MG63 (cell line): ENCODE measurements around the gene IMMP2L. TPM values are rescaled to one million over a fixed set of nuclear protein-coding genes. Genes with fewer than 3 reads are reported as not detected.

Experiments used
- DNase-seq: peaks from one replicate; pipeline ENCODE4 v3.0.0-alpha.2; 2020
- H3K27me3 ChIP-seq: fragments of 250-450 bp; sonication (Bioruptor Pico); 2 replicates; pipeline ENCODE4 v1.5.1; 2020; ENCODE audit warnings: mild to moderate bottlenecking, moderate library complexity
- H3K36me3 ChIP-seq: fragments of 250-450 bp; sonication (Bioruptor Pico); 2 replicates; pipeline ENCODE4 v1.5.1; 2020; ENCODE audit warnings: mild to moderate bottlenecking, moderate library complexity
- H3K4me3 ChIP-seq: fragments of 250-450 bp; sonication (Bioruptor Pico); 2 replicates; pipeline ENCODE4 v1.5.1; 2020; ENCODE audit warnings: mild to moderate bottlenecking, moderate library complexity
- H3K9me3 ChIP-seq: fragments of 250-450 bp; sonication (Bioruptor Pico); 2 replicates; pipeline ENCODE4 v1.5.1; 2020; ENCODE audit warnings: mild to moderate bottlenecking, moderate library complexity
- total RNA-seq: library from RNA; depleted of rRNA; stranded (reverse); fragments of >200 nt; shearing (Covaris generic); gene quantifications from 2 replicates; pipeline ENCODE4 v1.2.3, GENCODE V29; 2014; ENCODE audit warnings: low replicate concordance

Gene IMMP2L
- total RNA-seq, 1 experiment from 2014 or later = 8.8 TPM

- Histone ChIP-seq H3K27me3 (no peaks in the 10 kb centered on the region), H3K4me3 (no peak overlapping the region), H3K9me3 (no peaks in the 10 kb centered on the region), H3K36me3 (no peaks in the 10 kb centered on the region)
- no peak for DNase-seq
These were observed 520.7 kb downstream of the IMMP2L start for GRCh38 chr7:111041577-111041976.

GRCh38 chr7:111038185-111038584 is 524.1 kb downstream of the IMMP2L start:
- Histone ChIP-seq H3K9me3 (no peaks in the 10 kb centered on the region), H3K27me3 (no peaks in the 10 kb centered on the region), H3K36me3 (no peaks in the 10 kb centered on the region), H3K4me3 (no peak overlapping the region)
- no peak for DNase-seq

GRCh38 chr7:111031916-111032315 is 530.4 kb downstream of the IMMP2L start:
- Histone ChIP-seq H3K36me3 (no peaks in the 10 kb centered on the region), H3K9me3 (no peaks in the 10 kb centered on the region), H3K4me3 (no peak overlapping the region), H3K27me3 (no peaks in the 10 kb centered on the region)
- DNase-seq = no peak

GRCh38 chr7:111030336-111030735 is 532.0 kb downstream of the IMMP2L start:
- H3K4me3 ChIP-seq = no peak overlapping the region
- DNase-seq = no peak
- H3K27me3 ChIP-seq = no peaks in the 10 kb centered on the region
- H3K36me3 ChIP-seq = no peaks in the 10 kb centered on the region
- H3K9me3 ChIP-seq = no peaks in the 10 kb centered on the region

- Histone ChIP-seq H3K27me3 (no peaks in the 10 kb centered on the region), H3K36me3 (no peaks in the 10 kb centered on the region), H3K9me3 (no peaks in the 10 kb centered on the region), H3K4me3 (no peak overlapping the region)
- no peak for DNase-seq
These were observed 532.6 kb downstream of the IMMP2L start for GRCh38 chr7:111029574-111030251.

GRCh38 chr7:111029141-111029572 is 533.1 kb downstream of the IMMP2L start:
- H3K9me3 ChIP-seq = no peaks in the 10 kb centered on the region
- no peaks in the 10 kb centered on the region for H3K27me3 ChIP-seq
- no peak overlapping the region for H3K4me3 ChIP-seq
- H3K36me3 ChIP-seq = no peaks in the 10 kb centered on the region
- no peak for DNase-seq

- DNase-seq = no peak
- no peaks in the 10 kb centered on the region for H3K36me3 ChIP-seq
- H3K9me3 ChIP-seq = no peaks in the 10 kb centered on the region
- no peaks in the 10 kb centered on the region for H3K27me3 ChIP-seq
- no peak overlapping the region for H3K4me3 ChIP-seq
These were observed 534.9 kb downstream of the IMMP2L start for GRCh38 chr7:111027396-111027795.

GRCh38 chr7:111026806-111027205 is 535.5 kb downstream of the IMMP2L start:
- DNase-seq = no peak
- no peaks in the 10 kb centered on the region for H3K36me3 ChIP-seq
- no peaks in the 10 kb centered on the region for H3K27me3 ChIP-seq
- H3K4me3 ChIP-seq = no peak overlapping the region
- H3K9me3 ChIP-seq = no peaks in the 10 kb centered on the region

- no peaks in the 10 kb centered on the region for H3K36me3 ChIP-seq
- H3K9me3 ChIP-seq = no peaks in the 10 kb centered on the region
- H3K27me3 ChIP-seq = no peaks in the 10 kb centered on the region
- DNase-seq = no peak
- H3K4me3 ChIP-seq = no peak overlapping the region
These were observed 535.9 kb downstream of the IMMP2L start for GRCh38 chr7:111026343-111026742.

- Histone ChIP-seq H3K4me3 (no peak overlapping the region), H3K9me3 (no peaks in the 10 kb centered on the region), H3K27me3 (no peaks in the 10 kb centered on the region), H3K36me3 (no peaks in the 10 kb centered on the region)
- DNase-seq = no peak
These were observed 537.3 kb downstream of the IMMP2L start for GRCh38 chr7:111025006-111025405.

- no peak for DNase-seq
- H3K9me3 ChIP-seq = no peaks in the 10 kb centered on the region
- no peaks in the 10 kb centered on the region for H3K36me3 ChIP-seq
- no peak overlapping the region for H3K4me3 ChIP-seq
- H3K27me3 ChIP-seq = no peaks in the 10 kb centered on the region
These were observed 543.1 kb downstream of the IMMP2L start for GRCh38 chr7:111018960-111019736.

GRCh38 chr7:111018447-111018846 is 543.8 kb downstream of the IMMP2L start:
- no peak for DNase-seq
- H3K9me3 ChIP-seq = no peaks in the 10 kb centered on the region
- no peaks in the 10 kb centered on the region for H3K27me3 ChIP-seq
- no peak overlapping the region for H3K4me3 ChIP-seq
- H3K36me3 ChIP-seq = no peaks in the 10 kb centered on the region

GRCh38 chr7:111014079-111014478 is 548.2 kb downstream of the IMMP2L start:
- Histone ChIP-seq H3K4me3 (no peak overlapping the region), H3K27me3 (no peaks in the 10 kb centered on the region), H3K36me3 (no peaks in the 10 kb centered on the region), H3K9me3 (no peaks in the 10 kb centered on the region)
- DNase-seq = no peak

- H3K36me3 ChIP-seq = no peaks in the 10 kb centered on the region
- no peak for DNase-seq
- H3K27me3 ChIP-seq = no peaks in the 10 kb centered on the region
- no peak overlapping the region for H3K4me3 ChIP-seq
- H3K9me3 ChIP-seq = no peaks in the 10 kb centered on the region
These were observed 549.3 kb downstream of the IMMP2L start for GRCh38 chr7:111012799-111013675.

- H3K4me3 ChIP-seq = no peak overlapping the region
- no peaks in the 10 kb centered on the region for H3K9me3 ChIP-seq
- DNase-seq = no peak
- H3K27me3 ChIP-seq = no peaks in the 10 kb centered on the region
- H3K36me3 ChIP-seq = no peaks in the 10 kb centered on the region
These were observed 550.1 kb downstream of the IMMP2L start for GRCh38 chr7:111012149-111012548.

- DNase-seq = no peak
- no peaks in the 10 kb centered on the region for H3K36me3 ChIP-seq
- H3K27me3 ChIP-seq = no peaks in the 10 kb centered on the region
- no peak overlapping the region for H3K4me3 ChIP-seq
- no peaks in the 10 kb centered on the region for H3K9me3 ChIP-seq
These were observed 550.8 kb downstream of the IMMP2L start for GRCh38 chr7:111011520-111011919.

GRCh38 chr7:111010798-111011197 is 551.5 kb downstream of the IMMP2L start:
- H3K27me3 ChIP-seq = no peaks in the 10 kb centered on the region
- DNase-seq = no peak
- no peaks in the 10 kb centered on the region for H3K36me3 ChIP-seq
- no peak overlapping the region for H3K4me3 ChIP-seq
- H3K9me3 ChIP-seq = no peaks in the 10 kb centered on the region
